H1 (cell line): ENCODE results near the gene SLX4IP.

Source experiments
- ASH2L ChIP-seq: fragments of 200-600, 300-600 bp; sonication (generic); IDR thresholded peaks from one replicate; pipeline ENCODE4 v1.7.1; 2017; ENCODE audit warnings: low read length
- CTCF ChIP-seq, 3 experiments: IDR thresholded peaks; 1 replicate in 2 of 3; 2 replicates in 1 of 3; pipeline versions ENCODE4 v1.5.1 to v1.6.1; 2011; ENCODE audit warnings: low read length in 3 of 3, mild to moderate bottlenecking in 3 of 3, inconsistent platforms in 2 of 3, low read depth in 1 of 3, moderate library complexity in 1 of 3; ENCODE audit not compliant: insufficient read depth in 1 of 3; ENCODE audit errors: control extremely low read depth in 1 of 3
- EP300 ChIP-seq, 2 experiments: IDR thresholded peaks; 1 replicate in 1 of 2; 2 replicates in 1 of 2; pipeline ENCODE4 v1.6.1; 2011 to 2012; ENCODE audit warnings: low read depth in 2 of 2, low read length in 2 of 2, mild to moderate bottlenecking in 2 of 2, borderline replicate concordance in 1 of 2, inconsistent platforms in 1 of 2, moderate library complexity in 1 of 2
- HDAC6 ChIP-seq: IDR thresholded peaks from one replicate; pipeline ENCODE4 v1.7.1; 2012; ENCODE audit warnings: low read depth, mild to moderate bottlenecking, inconsistent platforms, low read length, moderate library complexity
- SUZ12 ChIP-seq: fragments of 200-600 bp; sonication (generic); IDR thresholded peaks from 2 replicates; pipeline ENCODE4 v1.6.1; 2012; ENCODE audit warnings: mild to moderate bottlenecking, inconsistent platforms, low read length, moderate library complexity, mixed read lengths
- ZNF274 ChIP-seq: IDR thresholded peaks from 2 replicates; pipeline ENCODE4 v1.7.0; 2012; ENCODE audit warnings: low read length, borderline replicate concordance; ENCODE audit errors: extremely low read depth

- TF ChIP-seq HDAC6 (no peak), EP300 (IDR thresholded peaks at IDR 0.05; ENCODE audit: borderline replicate concordance in 1 of 2, low read depth in 2 of 2, low read length in 2 of 2) (no peak), ZNF274 (no peak), SUZ12 (no peak), ASH2L (no peak), CTCF (IDR thresholded peaks at IDR 0.05; ENCODE audit: control extremely low read depth in 1 of 3, insufficient read depth in 1 of 3, low read depth in 1 of 3, low read length in 3 of 3) (no peak)
Measured at GRCh38 chr20:10604865-10605440, 169.8 kb downstream of the SLX4IP start.
